Ishikawa (cell line): Measurements from ENCODE around the gene ZNF385C.

Experiments used
- CEBPB ChIP-seq: IDR thresholded peaks from 2 replicates; pipeline ENCODE4 v1.6.1; 2012
- CREB1 ChIP-seq: IDR thresholded peaks from 2 replicates; pipeline ENCODE4 v1.6.1; 2012; ENCODE audit warnings: low read depth
- EGR1 ChIP-seq: IDR thresholded peaks from 2 replicates; pipeline ENCODE4 v1.6.1; 2012
- EP300 ChIP-seq: IDR thresholded peaks from 2 replicates; pipeline ENCODE4 v1.6.1; 2012; ENCODE audit warnings: borderline replicate concordance
- FOXM1 ChIP-seq: IDR thresholded peaks from 2 replicates; pipeline ENCODE4 v1.6.1; 2012; ENCODE audit warnings: low read depth, borderline replicate concordance
- NFIC ChIP-seq: IDR thresholded peaks from 2 replicates; pipeline ENCODE4 v1.6.1; 2012
- RAD21 ChIP-seq: IDR thresholded peaks from 2 replicates; pipeline ENCODE4 v1.6.1; 2012; ENCODE audit warnings: low read depth
- TAF1 ChIP-seq: IDR thresholded peaks from 2 replicates; pipeline ENCODE4 v1.6.1; 2012; ENCODE audit warnings: low read depth, mild to moderate bottlenecking
- TCF12 ChIP-seq: IDR thresholded peaks from 2 replicates; pipeline ENCODE4 v1.6.1; 2012; ENCODE audit warnings: low read depth
- TEAD4 ChIP-seq: IDR thresholded peaks from 2 replicates; pipeline ENCODE4 v1.6.1; 2012
- USF1 ChIP-seq: IDR thresholded peaks from 2 replicates; pipeline ENCODE4 v1.6.1; 2012
- YY1 ChIP-seq: IDR thresholded peaks from 2 replicates; pipeline ENCODE4 v1.6.1; 2012; ENCODE audit warnings: low read depth
- ZBTB7A ChIP-seq: IDR thresholded peaks from 2 replicates; pipeline ENCODE4 v1.6.1; 2012; ENCODE audit warnings: low read depth
- TF ChIP-seq, protein P1 (sequence below): IDR thresholded peaks from 2 replicates; pipeline ENCODE4 v1.6.1; 2012; ENCODE audit warnings: low read depth, mild to moderate bottlenecking
- TF ChIP-seq, protein P2 (sequence below): IDR thresholded peaks from 2 replicates; pipeline ENCODE4 v1.6.1; 2012

Gene ZNF385C

DNA sequence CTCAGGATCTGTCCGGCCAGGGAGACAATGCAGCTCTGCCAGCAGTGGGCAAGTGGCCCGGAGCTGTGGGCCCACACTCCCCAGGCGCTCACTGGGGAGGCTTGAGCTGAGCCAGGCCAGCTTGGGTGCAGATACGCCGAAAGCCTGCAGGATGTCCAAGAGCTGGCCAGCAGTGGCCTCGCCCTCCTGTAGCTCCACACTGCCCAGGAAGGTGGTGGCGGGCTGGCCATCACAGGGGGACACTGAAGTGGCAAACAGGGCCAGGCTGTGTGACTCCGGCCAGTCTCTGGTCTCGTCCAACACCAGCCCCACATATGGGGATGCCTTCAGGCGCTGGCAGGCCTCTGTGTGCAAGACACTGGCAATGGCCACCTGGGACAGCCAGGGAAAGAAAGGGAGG lies 57.5 kb downstream of the ZNF385C start:
- no peak for TF ChIP-seq ZBTB7A
- TF ChIP-seq TAF1: no peak
- TF ChIP-seq, protein P1, sequence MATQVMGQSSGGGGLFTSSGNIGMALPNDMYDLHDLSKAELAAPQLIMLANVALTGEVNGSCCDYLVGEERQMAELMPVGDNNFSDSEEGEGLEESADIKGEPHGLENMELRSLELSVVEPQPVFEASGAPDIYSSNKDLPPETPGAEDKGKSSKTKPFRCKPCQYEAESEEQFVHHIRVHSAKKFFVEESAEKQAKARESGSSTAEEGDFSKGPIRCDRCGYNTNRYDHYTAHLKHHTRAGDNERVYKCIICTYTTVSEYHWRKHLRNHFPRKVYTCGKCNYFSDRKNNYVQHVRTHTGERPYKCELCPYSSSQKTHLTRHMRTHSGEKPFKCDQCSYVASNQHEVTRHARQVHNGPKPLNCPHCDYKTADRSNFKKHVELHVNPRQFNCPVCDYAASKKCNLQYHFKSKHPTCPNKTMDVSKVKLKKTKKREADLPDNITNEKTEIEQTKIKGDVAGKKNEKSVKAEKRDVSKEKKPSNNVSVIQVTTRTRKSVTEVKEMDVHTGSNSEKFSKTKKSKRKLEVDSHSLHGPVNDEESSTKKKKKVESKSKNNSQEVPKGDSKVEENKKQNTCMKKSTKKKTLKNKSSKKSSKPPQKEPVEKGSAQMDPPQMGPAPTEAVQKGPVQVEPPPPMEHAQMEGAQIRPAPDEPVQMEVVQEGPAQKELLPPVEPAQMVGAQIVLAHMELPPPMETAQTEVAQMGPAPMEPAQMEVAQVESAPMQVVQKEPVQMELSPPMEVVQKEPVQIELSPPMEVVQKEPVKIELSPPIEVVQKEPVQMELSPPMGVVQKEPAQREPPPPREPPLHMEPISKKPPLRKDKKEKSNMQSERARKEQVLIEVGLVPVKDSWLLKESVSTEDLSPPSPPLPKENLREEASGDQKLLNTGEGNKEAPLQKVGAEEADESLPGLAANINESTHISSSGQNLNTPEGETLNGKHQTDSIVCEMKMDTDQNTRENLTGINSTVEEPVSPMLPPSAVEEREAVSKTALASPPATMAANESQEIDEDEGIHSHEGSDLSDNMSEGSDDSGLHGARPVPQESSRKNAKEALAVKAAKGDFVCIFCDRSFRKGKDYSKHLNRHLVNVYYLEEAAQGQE: no peak
- no peak for TF ChIP-seq EGR1
- TF ChIP-seq RAD21: no peak
- no peak for TF ChIP-seq NFIC
- TF ChIP-seq CREB1: no peak
- TF ChIP-seq EP300: no peak
- no peak for TF ChIP-seq FOXM1

DNA sequence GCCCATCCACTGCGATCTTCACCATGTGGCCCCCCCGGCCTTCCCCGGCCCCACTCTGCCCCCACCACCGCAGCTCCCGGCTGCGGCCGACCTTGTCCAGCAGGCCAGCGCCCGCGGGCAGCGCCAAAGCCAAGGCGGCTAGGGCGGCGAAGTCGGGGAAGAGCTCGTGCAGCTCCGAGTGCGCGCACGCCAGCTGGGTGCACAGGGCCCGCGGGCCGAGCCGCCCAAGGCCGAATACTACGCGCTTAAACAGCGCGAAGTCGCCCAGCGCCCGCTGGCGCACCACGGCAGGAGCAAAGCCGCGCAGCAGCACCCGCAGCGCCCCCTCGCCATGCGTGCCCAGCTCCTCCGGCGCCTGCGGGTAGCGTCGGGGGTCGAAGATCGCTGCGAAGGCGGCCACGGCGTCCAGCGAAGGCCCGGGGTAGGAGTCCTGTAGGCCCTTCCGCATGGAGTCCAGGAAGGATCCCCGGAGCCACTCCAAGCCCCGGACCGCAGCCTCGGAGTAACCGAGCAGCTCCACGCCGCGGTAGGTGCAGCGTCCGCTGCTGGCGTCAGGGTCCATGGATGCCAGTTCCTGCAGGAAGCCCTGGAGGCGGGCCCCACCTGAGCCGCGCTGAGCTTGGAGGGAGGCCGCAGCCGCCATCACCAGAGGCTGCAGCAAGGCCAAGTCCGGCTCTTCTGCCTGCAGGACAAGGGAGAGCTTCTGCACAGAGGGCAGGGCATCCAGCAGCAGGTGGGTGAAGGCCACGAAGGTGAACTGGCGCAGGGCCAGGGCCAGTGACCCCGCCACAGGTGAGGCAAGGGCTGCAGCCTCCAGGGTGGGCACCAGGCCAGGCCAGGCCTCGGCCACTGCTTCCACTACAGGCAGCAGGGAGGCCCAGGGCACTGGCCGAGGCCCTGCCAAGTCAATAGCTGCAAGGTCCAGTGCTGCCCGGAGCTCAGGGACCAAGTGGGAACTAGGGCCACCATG lies 58.2 kb downstream of the ZNF385C start:
- TF ChIP-seq NFIC (no peak), CEBPB (no peak), CREB1 (no peak), TCF12 (no peak), FOXM1 (no peak), TAF1 (no peak), ZBTB7A (no peak), EP300 (no peak), TEAD4 (no peak), EGR1 (no peak), RAD21 (no peak), YY1 (no peak), USF1 (no peak)
- TF ChIP-seq, protein P1: no peak
- TF ChIP-seq, protein P2, sequence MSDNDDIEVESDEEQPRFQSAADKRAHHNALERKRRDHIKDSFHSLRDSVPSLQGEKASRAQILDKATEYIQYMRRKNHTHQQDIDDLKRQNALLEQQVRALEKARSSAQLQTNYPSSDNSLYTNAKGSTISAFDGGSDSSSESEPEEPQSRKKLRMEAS: no peak

GRCh38 chr17:42038221-42038973 lies 59.9 kb downstream of the ZNF385C start:
- TF ChIP-seq TAF1: no peak
- TF ChIP-seq EP300: no peak
- no peak for TF ChIP-seq FOXM1
- TF ChIP-seq NFIC: no peak

DNA sequence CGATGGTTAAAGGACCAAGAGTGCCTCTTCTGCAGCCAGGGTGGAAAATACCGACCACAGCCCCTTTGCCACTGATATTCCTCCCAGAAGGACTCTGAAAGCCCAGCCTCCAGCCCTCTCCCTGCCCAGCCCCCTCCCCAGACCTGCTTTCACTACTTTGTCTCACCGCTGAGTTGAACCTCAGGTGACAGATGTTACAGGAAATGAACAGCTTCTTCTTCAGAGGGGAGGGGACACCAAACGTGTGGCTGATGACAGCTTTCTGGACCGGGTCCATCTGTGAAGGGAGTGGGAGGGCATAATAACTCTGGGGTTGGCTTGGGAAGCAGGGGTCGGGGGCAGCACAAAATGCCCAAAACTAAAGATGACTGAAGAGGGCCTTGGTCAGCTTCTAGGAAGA lies 64.2 kb downstream of the ZNF385C start:
- TF ChIP-seq YY1 (no peak), FOXM1 (no peak), USF1 (no peak), TCF12 (no peak), ZBTB7A (no peak), CREB1 (no peak), EGR1 (no peak), TEAD4 (no peak), RAD21 (no peak), EP300 (no peak), NFIC (no peak), CEBPB (no peak), TAF1 (no peak)
- TF ChIP-seq, protein P2: no peak
- TF ChIP-seq, protein P1: no peak
